Measurements from ENCODE around the gene IAH1. TPM values are rescaled to one million over a fixed set of nuclear protein-coding genes. Genes with fewer than 3 reads are reported as not detected.
"Not testable (repeated sequence)": the region's sequence is repeated elsewhere in the genome, so short reads cannot be mapped to it uniquely, and the experiment has no call there.

Gene IAH1
- total RNA-seq, 1 donor from 2014 or later: 31.1 TPM

- H3K4me1 ChIP-seq (ENCODE audit: insufficient read depth, low read length): no peaks in the 10 kb centered on the region
- H3K9ac ChIP-seq (ENCODE audit: low read length): no peak overlapping the region
- peaks cover 13% of the 10 kb centered on the region for H3K36me3 ChIP-seq (ENCODE audit: insufficient read depth, low read length)
- peaks cover 14% of the 10 kb centered on the region for H3K36me3 Mint-ChIP-seq (ENCODE audit: low read depth, unreplicated experiment)
- no peak overlapping the region for H3K4me2 ChIP-seq (ENCODE audit: low read length)
- no peak for TF ChIP-seq EZH2 (IDR thresholded peaks at IDR 0.05; ENCODE audit: insufficient read depth, low read length)
- H3K27ac ChIP-seq (ENCODE audit: low read depth, low read length): no peak overlapping the region
- H3K79me2 ChIP-seq (ENCODE audit: insufficient read depth, low read length): peaks cover 7% of the 10 kb centered on the region
- no peaks in the 10 kb centered on the region for H3K27me3 ChIP-seq (ENCODE audit: insufficient read depth, low read length)
- H2AFZ ChIP-seq (ENCODE audit: low read depth, low read length): no peak overlapping the region
- no peak overlapping the region for H3K27ac Mint-ChIP-seq (ENCODE audit: unreplicated experiment)
- FAIRE-seq (no peak), DNase-seq (ENCODE audit: low read depth) (no peak)
- no peaks in the 10 kb centered on the region for H3K9me3 ChIP-seq (ENCODE audit: insufficient read depth, low read depth, low read length)
- no peaks in the 10 kb centered on the region for H3K27me3 Mint-ChIP-seq (ENCODE audit: low read depth, unreplicated experiment)
- H3K4me3 Mint-ChIP-seq (ENCODE audit: unreplicated experiment): no peak overlapping the region
- peaks cover 5% of the 10 kb centered on the region for H4K20me1 ChIP-seq (ENCODE audit: insufficient read depth, low read length)
- H3K9me3 Mint-ChIP-seq (ENCODE audit: unreplicated experiment): no peaks in the 10 kb centered on the region
- H3K4me3 ChIP-seq (ENCODE audit: insufficient read depth, low read depth, low read length): no peak overlapping the region
- H3K4me1 Mint-ChIP-seq (ENCODE audit: low read depth, unreplicated experiment): peaks cover 15% of the 10 kb centered on the region
These were observed 34.6 kb downstream of the IAH1 start for GRCh38 chr2:9508931-9509330.

GRCh38 chr2:9513946-9514345 lies 39.6 kb downstream of the IAH1 start:
- not testable (repeated sequence) for H3K9me3 Mint-ChIP-seq (ENCODE audit: unreplicated experiment); H3K27me3 ChIP-seq (ENCODE audit: insufficient read depth, low read length); FAIRE-seq; H3K4me1 Mint-ChIP-seq (ENCODE audit: low read depth, unreplicated experiment); H3K4me2 ChIP-seq (ENCODE audit: low read length); H3K4me1 ChIP-seq (ENCODE audit: insufficient read depth, low read length); H3K27me3 Mint-ChIP-seq (ENCODE audit: low read depth, unreplicated experiment); H3K27ac ChIP-seq (ENCODE audit: low read depth, low read length); H3K4me3 ChIP-seq (ENCODE audit: insufficient read depth, low read depth, low read length); H3K79me2 ChIP-seq (ENCODE audit: insufficient read depth, low read length); H2AFZ ChIP-seq (ENCODE audit: low read depth, low read length); H3K9me3 ChIP-seq (ENCODE audit: insufficient read depth, low read depth, low read length); H3K4me3 Mint-ChIP-seq (ENCODE audit: unreplicated experiment); DNase-seq (ENCODE audit: low read depth); H3K27ac Mint-ChIP-seq (ENCODE audit: unreplicated experiment); H3K9ac ChIP-seq (ENCODE audit: low read length)
- Histone ChIP-seq H4K20me1 (ENCODE audit: insufficient read depth, low read length) (peaks cover 11% of the 10 kb centered on the region), H3K36me3 (ENCODE audit: insufficient read depth, low read length) (peaks cover 14% of the 10 kb centered on the region)
- H3K36me3 Mint-ChIP-seq (ENCODE audit: low read depth, unreplicated experiment): peaks cover 16% of the 10 kb centered on the region

GRCh38 chr2:9517118-9517782 lies 42.9 kb downstream of the IAH1 start:
- H2AFZ ChIP-seq (ENCODE audit: low read depth, low read length): no peak overlapping the region
- peaks cover 2% of the 10 kb centered on the region for H3K4me1 Mint-ChIP-seq (ENCODE audit: low read depth, unreplicated experiment)
- TF ChIP-seq EZH2 (IDR thresholded peaks at IDR 0.05; ENCODE audit: insufficient read depth, low read length): no peak
- no peak for TF ChIP-seq CTCF (IDR thresholded peaks at IDR 0.05; ENCODE audit: insufficient read depth, low read depth, low read length)
- H3K4me3 Mint-ChIP-seq (ENCODE audit: unreplicated experiment): no peak overlapping the region
- FAIRE-seq (no peak), DNase-seq (ENCODE audit: low read depth) (no peak)
- H3K9me3 ChIP-seq (ENCODE audit: insufficient read depth, low read depth, low read length): no peaks in the 10 kb centered on the region
- H3K79me2 ChIP-seq (ENCODE audit: insufficient read depth, low read length): peaks cover 3% of the 10 kb centered on the region
- H3K27ac ChIP-seq (ENCODE audit: low read depth, low read length): no peak overlapping the region
- H3K27me3 Mint-ChIP-seq (ENCODE audit: low read depth, unreplicated experiment): no peaks in the 10 kb centered on the region
- peaks cover 13% of the 10 kb centered on the region for H4K20me1 ChIP-seq (ENCODE audit: insufficient read depth, low read length)
- peaks cover 7% of the 10 kb centered on the region for H3K4me1 ChIP-seq (ENCODE audit: insufficient read depth, low read length)
- peaks cover 27% of the 10 kb centered on the region for H3K36me3 Mint-ChIP-seq (ENCODE audit: low read depth, unreplicated experiment)
- peaks cover 21% of the 10 kb centered on the region for H3K36me3 ChIP-seq (ENCODE audit: insufficient read depth, low read length)
- H3K9ac ChIP-seq (ENCODE audit: low read length): no peak overlapping the region
- H3K27ac Mint-ChIP-seq (ENCODE audit: unreplicated experiment): no peak overlapping the region
- H3K27me3 ChIP-seq (ENCODE audit: insufficient read depth, low read length): no peaks in the 10 kb centered on the region
- H3K4me3 ChIP-seq (ENCODE audit: insufficient read depth, low read depth, low read length): no peak overlapping the region
- H3K4me2 ChIP-seq (ENCODE audit: low read length): no peak overlapping the region
- no peaks in the 10 kb centered on the region for H3K9me3 Mint-ChIP-seq (ENCODE audit: unreplicated experiment)

All from astrocyte (in vitro differentiated cells and primary cell).